GM19043 (cell line): Measurements from ENCODE around the gene ELMOD1.

Source experiments
- ATAC-seq: cut with Tn5 transposase; IDR thresholded peaks from one replicate; pipeline ENCODE4 v1.9.1; 2021; ENCODE audit warnings: low read depth; ENCODE audit not compliant: unreplicated experiment

The ELMOD1 gene

DNA sequence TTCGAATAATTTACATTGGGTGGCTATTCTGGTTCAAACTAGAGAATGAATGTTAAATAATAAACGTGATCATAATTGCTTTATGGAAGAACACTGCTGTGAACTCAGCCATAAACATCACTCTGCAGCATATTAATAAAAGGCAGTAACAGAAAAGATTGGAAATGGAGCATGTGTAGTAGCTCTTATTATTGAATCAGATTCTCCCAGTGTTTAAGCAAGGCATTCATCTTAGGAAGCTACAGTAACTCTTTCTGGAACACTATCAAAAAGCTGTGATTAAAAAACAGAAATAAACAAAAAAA is 34.7 kb downstream of the ELMOD1 start:
- no peak for ATAC-seq

DNA sequence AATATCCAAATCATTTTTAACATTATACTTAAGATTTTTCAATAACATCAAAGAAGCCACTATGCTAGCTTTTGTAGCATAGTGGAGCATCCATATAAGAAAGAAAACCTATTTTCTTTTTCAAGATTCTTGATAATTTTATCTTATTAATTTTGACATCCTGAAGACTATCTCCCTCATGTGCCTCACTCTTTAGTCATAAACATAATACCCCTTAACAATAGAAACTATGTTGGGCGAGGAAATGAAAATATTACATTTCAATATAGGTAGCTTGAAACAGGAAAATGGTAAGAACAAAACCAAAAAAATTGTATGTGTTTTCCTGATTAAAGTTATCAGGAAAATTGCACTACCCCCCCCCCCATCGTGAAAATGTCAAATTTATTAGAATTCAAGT is 40.1 kb downstream of the ELMOD1 start:
- ATAC-seq, result no peak

DNA sequence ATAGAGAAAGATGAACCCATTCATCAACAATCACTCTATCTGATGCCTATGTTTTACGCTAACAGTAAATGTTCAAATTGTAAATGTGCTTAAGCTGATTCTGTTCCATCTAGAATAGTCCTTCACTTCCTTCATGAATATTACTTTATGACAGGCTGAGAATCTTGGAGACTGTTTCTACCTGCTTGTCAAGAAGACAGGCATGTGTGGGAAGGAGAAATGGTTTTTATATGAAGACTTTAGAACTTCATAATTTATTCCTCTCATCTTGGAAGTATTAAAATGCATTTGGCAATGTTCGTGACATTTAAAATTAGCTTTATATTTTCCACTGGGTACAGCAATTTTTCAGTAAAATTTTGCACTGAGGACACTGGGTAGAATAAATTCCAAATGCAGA is 41.0 kb downstream of the ELMOD1 start:
- ATAC-seq, result no peak

DNA sequence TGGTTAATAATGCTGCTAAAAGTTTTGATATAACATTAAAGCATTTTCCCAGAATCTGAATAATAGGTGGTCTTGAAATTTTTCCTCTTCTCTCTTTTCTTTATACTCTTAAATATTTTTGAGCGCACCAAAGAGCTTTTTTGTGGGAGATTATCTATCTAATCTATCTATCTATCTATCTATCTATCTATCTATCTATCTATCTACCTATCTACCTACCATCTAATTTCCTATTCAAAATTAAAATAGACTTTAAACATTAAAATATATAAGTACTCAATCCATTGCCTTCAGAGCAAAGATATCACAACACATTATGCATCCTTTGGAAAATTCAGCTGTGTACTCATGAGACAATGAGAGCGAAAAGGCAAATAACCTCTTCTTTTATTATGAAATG is 55.8 kb downstream of the ELMOD1 start:
- no peak for ATAC-seq

DNA sequence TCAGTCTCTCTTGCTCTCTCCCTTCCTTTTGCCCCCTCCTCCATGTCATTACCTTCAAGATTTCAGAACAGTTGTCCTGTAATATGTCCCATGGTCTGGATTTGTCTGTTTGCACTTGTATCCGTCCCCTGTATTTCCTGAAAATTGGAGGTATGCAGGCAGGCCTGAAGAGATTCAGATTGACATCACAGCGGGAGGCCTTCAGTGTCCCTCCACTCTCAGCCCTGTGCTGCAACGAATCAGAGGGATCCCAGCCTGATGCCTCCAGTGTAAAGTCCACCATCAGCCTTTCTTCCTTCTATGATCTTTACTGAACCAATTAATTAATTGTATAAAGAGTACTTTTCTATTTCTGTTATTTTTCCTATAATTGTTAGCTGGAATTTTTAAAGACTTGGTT is 57.3 kb downstream of the ELMOD1 start:
- no peak for ATAC-seq

DNA sequence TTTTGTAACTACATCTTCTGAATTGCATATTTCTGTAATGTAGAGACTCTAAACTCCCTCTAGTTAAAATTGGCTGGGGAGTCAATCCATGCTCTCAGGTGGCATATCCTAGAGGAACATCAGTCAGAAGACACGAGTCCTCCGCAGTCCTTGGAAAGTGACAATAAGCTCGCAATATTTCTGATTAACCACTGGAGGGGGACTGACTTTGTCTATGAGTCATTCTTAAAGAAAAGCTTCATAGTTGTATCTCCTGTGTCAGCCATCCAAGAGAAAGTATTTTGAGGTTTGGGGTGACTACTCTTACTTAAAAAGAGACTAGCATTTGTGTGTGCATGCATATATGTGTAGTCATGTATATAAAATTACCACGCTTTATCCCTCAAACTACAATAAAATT is 60.7 kb downstream of the ELMOD1 start:
- ATAC-seq, result no peak

DNA sequence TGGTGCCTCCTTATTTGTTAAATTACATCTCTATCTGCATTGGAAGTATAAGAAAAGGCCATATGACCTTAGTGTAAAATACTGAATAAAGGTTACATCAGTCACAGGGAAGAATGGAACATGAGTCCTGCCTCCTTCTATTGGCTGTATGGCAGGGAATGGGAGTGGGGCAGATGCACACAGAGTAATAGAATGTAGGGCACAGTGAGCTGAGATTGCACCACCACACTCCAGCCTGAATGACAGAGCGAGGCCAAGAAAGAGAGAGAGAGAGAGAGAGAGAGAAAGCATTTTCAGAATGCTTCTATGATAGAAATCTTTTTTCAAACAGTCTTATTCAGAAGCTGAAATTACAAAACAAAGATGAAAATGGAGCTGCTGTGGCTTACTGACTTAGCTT is 62.1 kb downstream of the ELMOD1 start:
- ATAC-seq, result no peak

DNA sequence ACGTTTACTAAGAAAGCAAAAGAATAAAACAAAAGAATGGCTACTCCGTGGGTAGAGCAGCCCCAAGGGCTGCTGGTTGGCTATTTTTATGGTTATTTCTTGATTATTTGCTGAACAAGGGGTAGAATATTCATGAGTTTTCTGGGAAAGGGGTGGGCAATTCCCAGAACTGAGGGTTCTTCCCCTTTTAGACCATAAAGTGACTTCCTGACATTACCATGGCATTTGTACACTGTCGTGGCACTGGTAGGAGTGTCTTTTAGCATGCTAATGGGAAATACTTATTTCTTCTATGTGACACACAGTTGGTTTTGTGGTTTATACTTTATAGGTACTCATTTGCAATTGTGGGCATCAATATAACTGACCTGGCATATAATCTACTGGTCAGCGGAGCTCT is 64.7 kb downstream of the ELMOD1 start:
- no peak for ATAC-seq

DNA sequence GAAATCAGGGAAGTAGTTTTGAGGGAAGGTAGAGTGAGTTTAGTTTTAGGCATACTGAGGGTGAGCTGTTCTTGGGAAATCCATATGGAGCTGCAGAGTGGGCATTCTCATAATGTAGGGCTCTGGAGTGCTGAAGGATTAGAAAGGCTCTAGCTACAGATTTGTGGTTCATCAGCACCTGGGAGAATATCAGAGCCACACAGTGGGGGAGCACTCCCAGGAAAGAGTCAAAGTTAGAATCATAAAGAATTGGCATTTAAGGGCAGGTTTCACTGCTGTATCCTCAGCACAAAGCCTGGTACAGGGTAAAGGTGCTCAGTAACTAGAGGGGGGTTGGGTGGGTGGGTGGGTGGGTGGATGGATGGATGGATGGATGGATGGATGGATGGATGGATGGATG is 68.4 kb downstream of the ELMOD1 start:
- no peak for ATAC-seq

DNA sequence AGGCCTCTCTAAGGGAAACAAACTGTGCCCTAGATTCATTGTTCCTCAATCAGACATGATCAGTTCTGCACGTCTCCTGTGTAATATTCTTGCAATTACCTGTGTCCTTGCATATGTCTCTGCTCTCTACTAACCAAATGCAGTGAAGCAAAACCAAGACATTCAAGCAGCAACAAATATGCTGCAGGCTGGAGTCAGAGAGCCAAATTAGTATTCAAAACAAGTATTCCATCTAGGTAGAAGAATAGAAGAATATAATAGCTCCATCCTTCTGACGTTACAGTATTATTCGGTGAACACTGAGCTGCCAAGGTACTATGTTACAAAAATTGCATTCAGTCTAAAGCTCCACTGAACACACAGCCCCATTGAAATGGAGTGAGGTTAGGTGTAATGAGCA is 69.1 kb downstream of the ELMOD1 start:
- ATAC-seq, result no peak

DNA sequence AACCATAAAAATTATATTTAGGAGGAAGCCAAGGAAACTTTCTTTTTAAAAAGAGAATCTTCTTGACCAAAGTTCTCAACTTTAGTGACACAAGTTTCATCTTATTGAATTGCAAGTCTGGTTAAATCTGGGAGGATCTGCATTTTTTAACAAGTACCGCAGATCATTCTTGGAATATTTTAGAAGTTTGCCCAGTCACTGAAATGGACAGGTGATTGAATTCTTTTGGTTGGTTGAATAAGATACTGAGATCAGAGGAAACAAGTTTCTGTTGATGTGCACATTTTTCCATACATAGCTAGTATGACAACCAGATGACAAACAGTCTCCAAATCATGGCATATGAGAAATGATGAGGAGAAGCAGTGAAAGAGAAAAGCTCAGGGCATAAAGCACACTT is 70.7 kb downstream of the ELMOD1 start:
- no peak for ATAC-seq

DNA sequence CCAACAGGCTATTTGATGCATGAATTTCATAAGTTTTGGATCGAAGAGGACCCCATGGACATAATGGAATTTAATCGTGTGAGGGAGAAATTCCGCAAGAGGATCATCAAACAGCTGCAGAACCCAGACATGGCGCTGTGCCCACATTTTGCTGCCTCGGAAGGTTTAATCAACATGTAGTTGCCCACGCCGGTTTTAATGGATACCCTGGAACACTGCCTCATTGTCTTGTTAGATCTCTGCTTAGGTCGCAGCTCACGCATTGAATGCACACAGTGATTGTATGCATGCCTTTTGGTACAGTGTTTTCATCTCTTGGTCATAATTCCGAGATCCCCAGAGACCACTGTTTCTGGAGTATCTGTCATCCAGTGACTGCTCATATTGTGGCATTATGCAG is 74.1 kb downstream of the ELMOD1 start:
- ATAC-seq, result no peak

DNA sequence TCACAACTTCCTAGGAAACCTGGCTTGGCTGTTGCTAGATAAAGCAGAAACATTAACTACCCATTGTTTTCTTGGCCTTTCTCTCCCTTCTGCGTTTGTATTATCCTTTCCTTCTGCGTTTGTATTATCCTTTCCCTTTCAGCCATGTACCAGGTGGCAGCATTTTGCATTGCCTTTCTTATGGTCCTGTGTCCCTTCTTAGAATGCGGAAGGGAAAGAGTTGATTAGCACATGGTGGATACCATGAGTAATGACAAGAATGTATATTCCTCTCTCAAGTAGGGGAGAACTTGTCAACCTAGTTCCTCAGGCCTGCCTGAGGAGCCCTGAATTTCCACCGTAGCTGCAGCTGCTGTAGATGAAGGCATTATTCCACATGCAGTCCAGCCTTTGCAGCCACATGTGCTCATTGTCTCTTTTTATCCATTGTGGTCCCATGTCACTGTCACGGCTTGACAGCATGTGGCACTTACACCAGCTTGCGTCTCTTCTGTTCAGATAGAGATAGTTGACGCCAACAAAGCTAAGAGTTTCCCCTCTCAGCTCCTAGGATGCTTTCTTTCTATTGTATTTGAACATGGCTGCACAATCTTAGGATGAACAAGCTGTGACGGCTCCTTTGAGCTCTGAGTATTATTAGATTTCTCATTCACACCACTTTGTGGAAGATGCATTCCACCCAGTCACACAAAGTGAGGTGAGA is 76.1 kb downstream of the ELMOD1 start:
- no peak for ATAC-seq

DNA sequence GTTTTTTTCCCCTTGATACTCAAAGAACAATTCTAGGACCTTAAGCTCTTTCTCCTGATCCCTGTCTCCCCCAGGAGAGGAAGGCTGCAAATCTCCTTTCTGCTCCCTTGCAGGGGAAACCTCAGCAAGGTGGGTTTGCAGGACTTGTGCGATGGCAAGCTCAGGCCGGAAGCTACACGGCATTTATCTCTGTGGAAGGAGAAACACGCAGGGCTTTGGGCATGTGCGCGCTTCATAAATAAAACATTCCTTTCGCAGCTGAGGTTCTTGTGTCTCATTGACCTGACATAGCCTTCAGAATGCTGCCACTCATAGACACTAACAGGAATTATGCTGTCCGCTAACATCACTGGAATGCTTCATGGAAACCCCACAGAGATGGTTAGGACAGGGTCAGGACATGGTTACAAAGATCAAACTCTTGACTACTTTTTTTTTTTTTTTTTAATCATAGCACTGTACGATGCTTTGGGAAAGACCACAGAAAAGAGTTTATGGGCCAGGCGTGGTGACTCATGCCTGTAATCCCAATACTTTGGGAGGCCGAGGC is 78.3 kb downstream of the ELMOD1 start:
- no peak for ATAC-seq

DNA sequence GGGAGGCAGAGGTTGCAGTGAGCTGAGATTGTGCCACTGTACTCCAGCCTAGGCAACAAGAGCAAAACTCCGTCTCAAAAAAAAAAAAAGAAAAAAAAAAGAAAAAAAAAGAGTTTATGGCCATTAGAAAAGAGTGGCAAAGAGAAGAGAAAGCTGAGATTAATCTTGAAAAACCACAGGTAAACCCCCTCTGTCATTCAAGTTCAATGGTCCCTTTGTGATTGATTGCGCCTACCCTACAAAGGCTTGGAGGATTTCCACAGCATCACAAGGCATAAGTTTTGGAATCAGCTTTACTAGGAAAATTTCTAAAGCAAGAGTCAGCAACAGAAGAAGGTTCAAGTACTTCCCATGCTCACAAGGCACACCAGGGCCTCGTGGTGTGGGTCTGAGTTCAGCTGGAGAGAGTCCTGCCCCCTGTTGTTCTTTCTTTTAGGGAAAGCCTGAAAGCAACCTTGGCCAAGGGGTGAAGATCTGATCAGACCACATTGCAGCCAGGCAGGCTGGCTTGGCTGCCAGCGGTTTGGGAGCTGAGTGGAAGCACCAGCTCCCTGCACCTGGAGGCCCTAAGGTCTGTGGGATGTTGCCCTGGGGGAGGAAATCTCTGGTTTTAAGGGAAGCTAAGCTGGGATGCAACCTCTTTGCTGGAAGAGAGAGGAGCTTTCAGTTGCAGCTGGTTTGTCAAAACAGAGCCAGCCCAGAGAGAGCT is 79.1 kb downstream of the ELMOD1 start:
- no peak for ATAC-seq

DNA sequence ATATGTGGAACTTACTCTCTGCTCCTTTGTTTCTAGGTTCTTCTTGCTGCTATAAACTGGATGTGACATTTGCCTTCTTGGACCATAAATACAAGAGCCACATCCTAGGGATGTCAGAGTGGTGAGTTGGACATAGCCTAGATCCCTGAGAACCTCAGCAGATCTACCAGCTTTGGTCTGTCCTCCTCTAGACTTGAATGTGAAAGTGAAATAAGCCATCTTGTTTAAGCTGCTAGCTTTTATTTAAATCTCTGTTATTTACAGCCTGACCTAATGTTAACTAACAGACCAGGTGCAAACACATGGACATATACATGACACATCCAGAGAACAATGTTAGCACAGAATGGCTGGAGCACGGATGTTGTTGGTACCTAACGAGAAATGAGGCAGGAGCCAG is 85.0 kb downstream of the ELMOD1 start:
- ATAC-seq, result no peak

DNA sequence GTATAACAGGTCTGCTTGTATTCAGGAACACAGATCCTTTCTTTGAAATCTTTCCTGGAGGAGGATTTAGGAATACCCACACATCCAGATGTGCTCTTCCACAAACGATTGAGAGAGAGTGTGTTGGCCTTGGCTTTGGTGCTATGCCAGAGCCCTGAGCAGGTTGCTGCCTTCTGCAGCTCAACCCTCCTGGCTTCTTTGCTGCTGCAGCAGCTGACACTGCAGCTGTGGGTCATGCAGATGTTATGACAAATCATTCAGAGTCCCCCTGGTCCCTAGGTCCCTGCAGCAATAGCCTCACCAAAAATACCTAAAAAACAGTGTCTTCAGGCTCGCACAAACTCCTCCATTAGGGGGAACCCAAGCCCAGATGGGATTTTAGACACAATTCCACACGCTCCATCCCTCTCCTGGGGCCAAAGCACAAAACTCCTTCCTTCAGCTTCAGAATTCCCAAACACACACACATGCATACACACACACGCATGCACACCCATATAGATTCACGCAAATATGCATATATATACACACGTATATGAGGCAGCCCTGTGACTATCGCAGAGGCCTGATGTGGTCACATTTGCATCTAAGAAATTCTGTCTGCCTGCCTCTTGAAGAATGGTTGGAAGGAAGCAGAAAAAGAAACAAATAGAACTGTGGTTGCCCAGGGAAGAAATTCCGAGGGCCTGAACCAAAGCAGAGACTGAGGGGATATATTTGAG is 85.5 kb downstream of the ELMOD1 start:
- ATAC-seq, result no peak

DNA sequence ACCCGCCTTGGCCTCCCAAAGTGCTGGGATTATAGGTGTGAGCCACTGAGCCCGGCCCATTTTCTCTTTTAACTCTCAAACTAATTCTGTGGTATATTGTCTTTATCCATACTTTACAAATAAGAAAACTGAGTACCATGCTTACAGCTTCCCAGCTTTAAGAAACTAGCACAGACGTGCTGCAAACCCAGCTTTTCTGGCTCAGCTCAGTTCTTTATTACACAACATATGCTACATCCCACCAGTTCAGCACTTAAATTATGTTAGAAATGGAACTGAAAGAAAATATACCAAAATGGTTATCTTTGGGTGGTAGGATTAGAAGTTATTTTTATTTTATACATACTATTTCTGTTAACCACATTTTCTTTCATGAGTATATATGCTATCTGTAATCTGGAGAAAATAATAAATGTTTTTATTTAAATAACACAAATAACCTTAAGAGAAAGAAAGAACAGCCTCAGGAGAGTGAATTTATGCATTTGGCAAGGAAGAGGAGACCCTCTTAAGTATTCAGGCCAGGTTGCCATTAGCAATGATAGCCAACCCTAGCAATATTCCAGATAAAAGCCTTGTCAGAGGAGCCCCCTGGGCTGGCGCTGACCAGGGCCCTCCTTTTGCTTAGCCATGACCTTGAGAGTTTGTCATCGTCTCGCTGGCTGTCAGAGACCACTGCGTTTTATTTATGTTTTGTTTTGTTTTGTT is 87.1 kb downstream of the ELMOD1 start:
- no peak for ATAC-seq

DNA sequence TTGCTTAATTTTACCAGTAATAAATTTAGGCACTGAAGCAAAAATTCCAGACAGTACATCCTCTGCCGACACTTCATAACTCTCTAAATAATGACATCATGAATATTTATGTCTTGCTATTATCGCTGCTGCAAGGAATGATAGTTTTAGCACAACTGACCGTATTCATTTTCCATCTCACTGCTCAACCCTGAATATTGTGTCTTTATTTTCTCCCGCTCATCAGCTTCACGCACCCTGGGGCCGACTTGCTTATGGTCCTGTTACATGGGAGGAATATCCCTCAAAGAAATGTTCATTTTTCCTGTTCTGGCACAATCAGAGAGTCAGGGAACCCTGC is 87.7 kb downstream of the ELMOD1 start:
- no peak for ATAC-seq

DNA sequence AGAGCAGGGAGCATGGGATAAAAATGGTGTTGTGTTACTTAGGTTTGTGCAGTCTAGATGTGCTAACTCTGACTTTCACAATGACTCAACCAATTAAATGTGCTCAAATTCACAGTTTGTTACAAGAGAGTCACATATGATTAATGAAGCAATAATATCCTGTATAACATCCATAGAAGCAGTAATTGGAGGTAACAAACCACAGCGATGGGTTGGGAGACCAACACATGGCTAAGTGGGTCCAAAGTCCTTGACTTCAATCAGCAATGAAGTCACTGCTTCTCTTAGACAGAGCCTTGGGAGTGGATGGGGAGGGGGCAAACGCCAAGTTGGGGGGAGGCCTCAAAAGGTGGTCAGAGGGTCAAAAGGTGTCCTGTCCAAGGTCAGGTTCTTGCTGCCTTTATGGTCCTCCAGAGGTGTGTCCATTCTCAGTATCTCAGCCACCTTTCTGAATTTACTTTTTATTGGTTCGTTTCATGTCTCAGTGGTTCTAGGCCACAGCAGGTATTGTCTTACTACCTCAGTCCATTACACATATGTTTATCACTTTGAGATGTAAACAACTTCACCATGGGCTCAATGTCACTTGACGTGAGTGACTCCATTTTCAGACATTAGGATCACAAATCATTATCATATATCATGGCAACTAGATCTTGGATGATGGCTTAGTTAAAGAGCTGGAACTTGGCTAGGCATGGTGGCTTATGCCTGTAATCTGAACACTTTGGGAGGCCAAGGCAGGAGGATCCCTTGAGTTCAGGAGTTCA is 88.5 kb downstream of the ELMOD1 start:
- ATAC-seq, result no peak

DNA sequence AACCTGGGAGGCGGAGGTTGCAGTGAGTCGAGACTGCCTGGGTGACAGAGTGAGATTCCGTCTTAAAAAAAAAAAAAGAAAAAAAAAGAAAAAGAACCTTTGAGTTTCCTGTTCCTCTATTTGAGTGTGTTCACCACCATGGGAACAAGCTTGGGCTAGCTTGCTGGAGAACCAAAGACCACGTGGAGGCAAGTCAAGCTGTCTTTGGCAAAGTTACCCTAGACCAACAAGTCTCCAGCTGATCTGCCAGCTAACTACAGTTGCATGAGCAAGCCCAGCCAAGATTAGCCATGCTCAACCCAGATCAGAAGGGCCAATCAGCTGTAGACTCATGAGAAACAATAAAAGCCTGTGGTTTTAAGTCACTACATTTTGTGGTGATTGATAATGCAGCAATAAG is 91.2 kb downstream of the ELMOD1 start:
- ATAC-seq, result no peak
